Measurements from ENCODE around the gene TRIM50. TPM values are rescaled to one million over a fixed set of nuclear protein-coding genes. Genes with fewer than 3 reads are reported as not detected.
"Not testable (repeated sequence)": the region's sequence is repeated elsewhere in the genome, so short reads cannot be mapped to it uniquely, and the experiment has no call there.

TRIM50 gene
- total and polyA plus RNA-seq, 8 donors: 10.8 to 69.4 (median 31.7) TPM; not detected in 1

GRCh38 chr7:73314271-73314670 is 13.6 kb downstream of the TRIM50 start:
- H3K27me3 ChIP-seq: no peaks in the 10 kb centered on the region
- H3K4me3 ChIP-seq: no peak overlapping the region
- DNase-seq: no peak
- H3K9me3 ChIP-seq: no peaks in the 10 kb centered on the region
- no peak overlapping the region for H3K27ac ChIP-seq
- no peak for TF ChIP-seq POLR2AphosphoS5 (IDR thresholded peaks at IDR 0.05)
- TF ChIP-seq CTCF (IDR thresholded peaks at IDR 0.05): no peak
- no peak for TF ChIP-seq EP300 (IDR thresholded peaks at IDR 0.05)
- no peak for TF ChIP-seq POLR2A (IDR thresholded peaks at IDR 0.05)
- intact Hi-C loops (cut with DNase I; ENCODE audit: low total_unique reads): loop anchor here (10.0 kb wide), 1 partner anchor 121 kb away; the partner anchor contains the start of gene FZD9
- H3K36me3 ChIP-seq: no peaks in the 10 kb centered on the region
- WGBS, 5 donors: 63 to 84% (median 80%) methylated on average over 3 to 5 of the region's 5 CpGs
- H3K4me1 ChIP-seq: peaks cover 0 to 2% (median 2%) of the 10 kb centered on the region in 4 donors

- Histone ChIP-seq H3K27ac (no peak overlapping the region), H3K4me1 (peaks cover 3 to 10% (median 8%) of the 10 kb centered on the region in 4 donors), H3K27me3 (no peaks in the 10 kb centered on the region), H3K9me3 (no peaks in the 10 kb centered on the region), H3K4me3 (no peak overlapping the region), H3K36me3 (no peaks in the 10 kb centered on the region)
- intact Hi-C loops (cut with DNase I; ENCODE audit: low total_unique reads): loop anchor here (10.0 kb wide), 1 partner anchor 121 kb away; the partner anchor contains the start of gene FZD9
- WGBS, 5 donors: 78 to 96% (median 83%) methylated on average over 4 of the region's 4 CpGs
- TF ChIP-seq POLR2AphosphoS5 (IDR thresholded peaks at IDR 0.05): no peak
- no peak for TF ChIP-seq POLR2A (IDR thresholded peaks at IDR 0.05)
- TF ChIP-seq CTCF (IDR thresholded peaks at IDR 0.05): no peak
- TF ChIP-seq EP300 (IDR thresholded peaks at IDR 0.05): no peak
- DNase-seq: no peak
Observed at GRCh38 chr7:73313521-73313906, 14.4 kb downstream of the TRIM50 start.

DNA sequence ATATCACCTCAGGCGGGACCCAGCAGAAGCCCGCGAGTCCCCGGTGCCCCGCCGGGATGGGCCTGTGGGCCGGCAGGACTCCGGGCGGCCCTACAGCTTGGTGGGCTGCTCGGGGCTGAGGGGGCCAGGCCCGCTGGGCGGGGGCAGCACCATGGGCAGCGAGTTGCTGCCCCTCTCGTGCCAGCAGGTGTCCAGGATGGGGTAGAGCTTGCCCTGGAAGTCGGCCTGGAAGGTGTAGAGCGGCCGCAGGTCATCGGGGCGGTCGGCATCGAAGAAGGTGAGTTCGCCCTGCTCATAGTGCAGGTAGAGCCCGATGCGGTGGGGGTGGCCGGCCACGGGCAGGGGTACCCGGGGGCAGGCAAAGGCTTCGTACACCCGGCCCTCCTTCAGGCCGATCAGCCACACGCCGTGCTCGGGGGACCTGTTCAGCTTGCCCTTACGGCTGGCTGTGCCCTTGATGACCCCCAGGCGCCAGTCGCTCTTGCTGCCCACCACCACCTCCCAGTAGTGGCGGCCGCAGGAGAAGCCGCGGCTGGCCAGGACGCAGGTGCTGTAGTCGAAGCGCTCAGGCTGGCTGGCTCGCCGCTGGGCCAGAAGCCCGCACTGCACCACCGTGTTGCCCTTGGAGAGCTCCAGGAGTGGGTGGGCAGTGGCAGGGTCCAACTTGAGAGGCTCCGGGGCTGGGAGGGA is 14.9 kb downstream of the TRIM50 start:
- no peak for DNase-seq
- Histone ChIP-seq H3K36me3 (no peaks in the 10 kb centered on the region), H3K27ac (no peak overlapping the region), H3K4me1 (peaks cover 5 to 15% (median 11%) of the 10 kb centered on the region in 4 donors), H3K27me3 (no peaks in the 10 kb centered on the region), H3K4me3 (no peak overlapping the region), H3K9me3 (no peaks in the 10 kb centered on the region)
- intact Hi-C loops (cut with DNase I; ENCODE audit: low total_unique reads): loop anchor here (10.0 kb wide), 1 partner anchor 122 kb away; the partner anchor contains the start of gene FZD9
- no peak for TF ChIP-seq CTCF (IDR thresholded peaks at IDR 0.05)
- no peak for TF ChIP-seq POLR2A (IDR thresholded peaks at IDR 0.05)
- TF ChIP-seq POLR2AphosphoS5 (IDR thresholded peaks at IDR 0.05): no peak
- no peak for TF ChIP-seq EP300 (IDR thresholded peaks at IDR 0.05)
- WGBS, 5 donors: 92 to 96% (median 94%) methylated on average over 12 to 48 of the region's 48 CpGs

GRCh38 chr7:73311421-73311820 is 16.5 kb downstream of the TRIM50 start:
- intact Hi-C loops (cut with DNase I; ENCODE audit: low total_unique reads): loop anchor here (10.0 kb wide), 1 partner anchor 123 kb away; the partner anchor contains the start of gene FZD9
- not testable (repeated sequence) for DNase-seq, H3K4me3 ChIP-seq, H3K27ac ChIP-seq, H3K27me3 ChIP-seq, H3K9me3 ChIP-seq
- Histone ChIP-seq H3K4me1 (peaks cover 8 to 22% (median 20%) of the 10 kb centered on the region in 4 donors), H3K36me3 (peaks cover 6 to 10% (median 8%) of the 10 kb centered on the region in 4 donors)
- WGBS, 5 donors: 82 to 96% (median 92%) methylated on average over 3 to 7 of the region's 7 CpGs

Measured in stomach (tissue), 9 donors.